ENCODE results near the gene FSHR.

DNA sequence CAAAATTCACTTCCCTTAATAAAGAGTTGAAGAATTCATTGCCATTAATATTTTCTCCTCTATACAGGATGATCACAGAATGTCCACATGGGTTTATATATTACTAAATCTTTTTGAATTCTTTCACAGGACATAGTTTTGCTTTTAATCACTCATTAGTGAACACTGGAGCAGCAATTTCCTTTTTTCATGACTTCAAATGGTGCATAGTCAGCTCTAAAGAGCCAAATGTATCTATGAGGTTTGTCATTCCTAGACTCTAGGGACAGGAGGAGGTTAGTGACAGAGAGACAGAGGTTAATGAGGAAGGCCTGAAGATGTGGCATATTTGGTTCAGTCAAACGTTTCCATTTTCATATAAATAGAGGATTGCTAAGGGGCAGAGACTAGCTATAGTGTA lies 111.8 kb downstream of the FSHR start:
- TF ChIP-seq, protein P1, sequence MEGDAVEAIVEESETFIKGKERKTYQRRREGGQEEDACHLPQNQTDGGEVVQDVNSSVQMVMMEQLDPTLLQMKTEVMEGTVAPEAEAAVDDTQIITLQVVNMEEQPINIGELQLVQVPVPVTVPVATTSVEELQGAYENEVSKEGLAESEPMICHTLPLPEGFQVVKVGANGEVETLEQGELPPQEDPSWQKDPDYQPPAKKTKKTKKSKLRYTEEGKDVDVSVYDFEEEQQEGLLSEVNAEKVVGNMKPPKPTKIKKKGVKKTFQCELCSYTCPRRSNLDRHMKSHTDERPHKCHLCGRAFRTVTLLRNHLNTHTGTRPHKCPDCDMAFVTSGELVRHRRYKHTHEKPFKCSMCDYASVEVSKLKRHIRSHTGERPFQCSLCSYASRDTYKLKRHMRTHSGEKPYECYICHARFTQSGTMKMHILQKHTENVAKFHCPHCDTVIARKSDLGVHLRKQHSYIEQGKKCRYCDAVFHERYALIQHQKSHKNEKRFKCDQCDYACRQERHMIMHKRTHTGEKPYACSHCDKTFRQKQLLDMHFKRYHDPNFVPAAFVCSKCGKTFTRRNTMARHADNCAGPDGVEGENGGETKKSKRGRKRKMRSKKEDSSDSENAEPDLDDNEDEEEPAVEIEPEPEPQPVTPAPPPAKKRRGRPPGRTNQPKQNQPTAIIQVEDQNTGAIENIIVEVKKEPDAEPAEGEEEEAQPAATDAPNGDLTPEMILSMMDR (IDR thresholded peaks at IDR 0.05; ENCODE audit: low read depth, low read length, missing input control) = no peak
- TF ChIP-seq, protein P2, sequence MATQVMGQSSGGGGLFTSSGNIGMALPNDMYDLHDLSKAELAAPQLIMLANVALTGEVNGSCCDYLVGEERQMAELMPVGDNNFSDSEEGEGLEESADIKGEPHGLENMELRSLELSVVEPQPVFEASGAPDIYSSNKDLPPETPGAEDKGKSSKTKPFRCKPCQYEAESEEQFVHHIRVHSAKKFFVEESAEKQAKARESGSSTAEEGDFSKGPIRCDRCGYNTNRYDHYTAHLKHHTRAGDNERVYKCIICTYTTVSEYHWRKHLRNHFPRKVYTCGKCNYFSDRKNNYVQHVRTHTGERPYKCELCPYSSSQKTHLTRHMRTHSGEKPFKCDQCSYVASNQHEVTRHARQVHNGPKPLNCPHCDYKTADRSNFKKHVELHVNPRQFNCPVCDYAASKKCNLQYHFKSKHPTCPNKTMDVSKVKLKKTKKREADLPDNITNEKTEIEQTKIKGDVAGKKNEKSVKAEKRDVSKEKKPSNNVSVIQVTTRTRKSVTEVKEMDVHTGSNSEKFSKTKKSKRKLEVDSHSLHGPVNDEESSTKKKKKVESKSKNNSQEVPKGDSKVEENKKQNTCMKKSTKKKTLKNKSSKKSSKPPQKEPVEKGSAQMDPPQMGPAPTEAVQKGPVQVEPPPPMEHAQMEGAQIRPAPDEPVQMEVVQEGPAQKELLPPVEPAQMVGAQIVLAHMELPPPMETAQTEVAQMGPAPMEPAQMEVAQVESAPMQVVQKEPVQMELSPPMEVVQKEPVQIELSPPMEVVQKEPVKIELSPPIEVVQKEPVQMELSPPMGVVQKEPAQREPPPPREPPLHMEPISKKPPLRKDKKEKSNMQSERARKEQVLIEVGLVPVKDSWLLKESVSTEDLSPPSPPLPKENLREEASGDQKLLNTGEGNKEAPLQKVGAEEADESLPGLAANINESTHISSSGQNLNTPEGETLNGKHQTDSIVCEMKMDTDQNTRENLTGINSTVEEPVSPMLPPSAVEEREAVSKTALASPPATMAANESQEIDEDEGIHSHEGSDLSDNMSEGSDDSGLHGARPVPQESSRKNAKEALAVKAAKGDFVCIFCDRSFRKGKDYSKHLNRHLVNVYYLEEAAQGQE (IDR thresholded peaks at IDR 0.05) = no peak
- no peak for TF ChIP-seq ATF3 (IDR thresholded peaks at IDR 0.05)
- no peak for TF ChIP-seq HNF4G (IDR thresholded peaks at IDR 0.05)
- no peak for TF ChIP-seq YY1 (IDR thresholded peaks at IDR 0.05)
- TF ChIP-seq EGR1 (IDR thresholded peaks at IDR 0.05; ENCODE audit: low read depth in 2 of 2) = no peak
